ENCODE measurements around the gene COPG2.

The COPG2 gene

DNA sequence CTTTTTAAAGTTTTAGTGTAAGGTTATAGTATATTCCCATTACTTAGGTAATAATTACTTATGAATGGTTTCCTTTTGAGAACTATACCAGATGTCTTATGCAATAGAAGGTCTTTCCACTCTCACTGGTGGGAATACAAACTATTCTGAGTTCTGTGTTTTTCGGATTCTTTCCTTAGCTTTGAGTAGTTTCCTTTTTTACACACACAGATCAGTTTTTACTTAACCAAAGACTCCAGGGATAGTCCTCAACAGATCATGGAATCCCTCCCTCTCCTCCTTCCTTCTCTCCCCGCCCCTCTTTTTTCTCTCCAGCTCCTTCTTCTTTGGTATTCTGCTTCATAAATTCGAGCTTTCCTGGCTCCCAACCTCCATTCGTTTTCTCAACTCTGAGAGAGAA, 13.3 kb downstream of the COPG2 start:
- peaks cover 3% of the 10 kb centered on the region for H3K4me1 ChIP-seq (ENCODE audit: insufficient read depth, low read length, poor library complexity, severe bottlenecking)
- peaks cover 11% of the 10 kb centered on the region for H3K36me3 ChIP-seq (ENCODE audit: insufficient read depth, low read length)
- TF ChIP-seq, protein P1, sequence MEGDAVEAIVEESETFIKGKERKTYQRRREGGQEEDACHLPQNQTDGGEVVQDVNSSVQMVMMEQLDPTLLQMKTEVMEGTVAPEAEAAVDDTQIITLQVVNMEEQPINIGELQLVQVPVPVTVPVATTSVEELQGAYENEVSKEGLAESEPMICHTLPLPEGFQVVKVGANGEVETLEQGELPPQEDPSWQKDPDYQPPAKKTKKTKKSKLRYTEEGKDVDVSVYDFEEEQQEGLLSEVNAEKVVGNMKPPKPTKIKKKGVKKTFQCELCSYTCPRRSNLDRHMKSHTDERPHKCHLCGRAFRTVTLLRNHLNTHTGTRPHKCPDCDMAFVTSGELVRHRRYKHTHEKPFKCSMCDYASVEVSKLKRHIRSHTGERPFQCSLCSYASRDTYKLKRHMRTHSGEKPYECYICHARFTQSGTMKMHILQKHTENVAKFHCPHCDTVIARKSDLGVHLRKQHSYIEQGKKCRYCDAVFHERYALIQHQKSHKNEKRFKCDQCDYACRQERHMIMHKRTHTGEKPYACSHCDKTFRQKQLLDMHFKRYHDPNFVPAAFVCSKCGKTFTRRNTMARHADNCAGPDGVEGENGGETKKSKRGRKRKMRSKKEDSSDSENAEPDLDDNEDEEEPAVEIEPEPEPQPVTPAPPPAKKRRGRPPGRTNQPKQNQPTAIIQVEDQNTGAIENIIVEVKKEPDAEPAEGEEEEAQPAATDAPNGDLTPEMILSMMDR (conservative IDR thresholded peaks at IDR 0.05; ENCODE audit: low read length), result no peak
- no peak for TF ChIP-seq EZH2phosphoT487 (IDR thresholded peaks at IDR 0.05; ENCODE audit: borderline replicate concordance)
- H3K4me3 ChIP-seq (ENCODE audit: low read length, poor library complexity, severe bottlenecking), result no peak overlapping the region
- H3K79me2 ChIP-seq (ENCODE audit: insufficient read depth, low read length), result no peaks in the 10 kb centered on the region
- no peak overlapping the region for H2AFZ ChIP-seq (ENCODE audit: low read length)
- no peak overlapping the region for H3K9ac ChIP-seq (ENCODE audit: low read depth, low read length, poor library complexity, severe bottlenecking)
- no peaks in the 10 kb centered on the region for H3K27me3 ChIP-seq (ENCODE audit: insufficient read depth, low read length, poor library complexity, severe bottlenecking)
- H3F3A ChIP-seq (ENCODE audit: low read depth), result no peaks in the 10 kb centered on the region
- H4K20me1 ChIP-seq (ENCODE audit: insufficient read depth, low read length, poor library complexity, severe bottlenecking), result no peaks in the 10 kb centered on the region
- H3K9me2 ChIP-seq (replicated peaks; ENCODE audit: low read depth, low read length), result no peaks in the 10 kb centered on the region
- no peaks in the 10 kb centered on the region for H3K9me3 ChIP-seq (ENCODE audit: insufficient read depth, low read depth, low read length)
- H3K4me2 ChIP-seq (ENCODE audit: low read depth, low read length, poor library complexity, severe bottlenecking), result no peak overlapping the region

DNA sequence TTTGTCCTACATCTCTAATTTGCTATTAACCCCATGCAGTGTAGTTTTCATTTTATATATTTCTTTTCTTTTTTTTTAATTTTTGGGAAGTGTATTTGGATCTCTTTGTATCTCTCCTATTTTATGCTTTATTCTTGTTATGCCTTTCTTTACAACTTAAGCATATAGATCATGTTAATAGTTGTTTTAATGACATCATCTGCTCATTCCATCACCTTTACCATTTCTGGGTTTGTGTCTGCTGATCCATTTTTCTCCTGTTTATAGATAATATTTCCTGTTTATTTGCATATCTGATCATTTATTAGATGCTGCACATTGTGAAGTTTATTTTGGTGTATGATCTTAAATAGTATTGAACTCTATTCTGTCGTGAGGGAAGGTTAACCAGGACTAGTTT, 13.7 kb downstream of the COPG2 start:
- no peak overlapping the region for H2AFZ ChIP-seq (ENCODE audit: low read length)
- H3K36me3 ChIP-seq (ENCODE audit: insufficient read depth, low read length), result peaks cover 14% of the 10 kb centered on the region
- no peak overlapping the region for H3K4me3 ChIP-seq (ENCODE audit: low read length, poor library complexity, severe bottlenecking)
- H3K79me2 ChIP-seq (ENCODE audit: insufficient read depth, low read length), result no peaks in the 10 kb centered on the region
- no peaks in the 10 kb centered on the region for H3F3A ChIP-seq (ENCODE audit: low read depth)
- no peaks in the 10 kb centered on the region for H4K20me1 ChIP-seq (ENCODE audit: insufficient read depth, low read length, poor library complexity, severe bottlenecking)
- H3K9me2 ChIP-seq (replicated peaks; ENCODE audit: low read depth, low read length), result no peaks in the 10 kb centered on the region
- H3K27me3 ChIP-seq (ENCODE audit: insufficient read depth, low read length, poor library complexity, severe bottlenecking), result no peaks in the 10 kb centered on the region
- H3K4me2 ChIP-seq (ENCODE audit: low read depth, low read length, poor library complexity, severe bottlenecking), result no peak overlapping the region
- TF ChIP-seq EZH2phosphoT487 (IDR thresholded peaks at IDR 0.05; ENCODE audit: borderline replicate concordance), result no peak
- TF ChIP-seq, protein P1 (conservative IDR thresholded peaks at IDR 0.05; ENCODE audit: low read length), result no peak
- H3K4me1 ChIP-seq (ENCODE audit: insufficient read depth, low read length, poor library complexity, severe bottlenecking), result peaks cover 3% of the 10 kb centered on the region
- no peaks in the 10 kb centered on the region for H3K9me3 ChIP-seq (ENCODE audit: insufficient read depth, low read depth, low read length)
- no peak overlapping the region for H3K9ac ChIP-seq (ENCODE audit: low read depth, low read length, poor library complexity, severe bottlenecking)

GRCh38 chr7:130650611-130651120, 17.9 kb downstream of the COPG2 start:
- peaks cover 40% of the 10 kb centered on the region for H3K36me3 ChIP-seq (ENCODE audit: insufficient read depth, low read length)
- no peaks in the 10 kb centered on the region for H3K9me2 ChIP-seq (replicated peaks; ENCODE audit: low read depth, low read length)
- no peak overlapping the region for H3K4me2 ChIP-seq (ENCODE audit: low read depth, low read length, poor library complexity, severe bottlenecking)
- no peaks in the 10 kb centered on the region for H3F3A ChIP-seq (ENCODE audit: low read depth)
- no peaks in the 10 kb centered on the region for H3K79me2 ChIP-seq (ENCODE audit: insufficient read depth, low read length)
- H3K27me3 ChIP-seq (ENCODE audit: insufficient read depth, low read length, poor library complexity, severe bottlenecking), result no peaks in the 10 kb centered on the region
- no peaks in the 10 kb centered on the region for H3K4me1 ChIP-seq (ENCODE audit: insufficient read depth, low read length, poor library complexity, severe bottlenecking)
- no peaks in the 10 kb centered on the region for H3K9me3 ChIP-seq (ENCODE audit: insufficient read depth, low read depth, low read length)
- TF ChIP-seq EZH2phosphoT487 (IDR thresholded peaks at IDR 0.05; ENCODE audit: borderline replicate concordance), result no peak
- TF ChIP-seq, protein P1 (conservative IDR thresholded peaks at IDR 0.05; ENCODE audit: low read length), result no peak
- H4K20me1 ChIP-seq (ENCODE audit: insufficient read depth, low read length, poor library complexity, severe bottlenecking), result no peaks in the 10 kb centered on the region
- no peak overlapping the region for H2AFZ ChIP-seq (ENCODE audit: low read length)
- no peak overlapping the region for H3K9ac ChIP-seq (ENCODE audit: low read depth, low read length, poor library complexity, severe bottlenecking)
- no peak overlapping the region for H3K4me3 ChIP-seq (ENCODE audit: low read length, poor library complexity, severe bottlenecking)

Measured in Loucy (cell line).